Adrenal gland (tissue), 5 donors: ENCODE data around the gene MAP7.

Experiments used
- POLR2A ChIP-seq, 2 donors: fragments of 450-650 bp; IDR thresholded peaks; one replicate each; pipeline ENCODE4 v1.6.1; 2017; ENCODE audit warnings: antibody characterized with exemption in 2 of 2, mild to moderate bottlenecking in 2 of 2, moderate library complexity in 1 of 2
- TF ChIP-seq, protein P1 (sequence below), 6 experiments: fragments of 450-650 bp in 4 of 6; fragments of 200-600 bp in 2 of 6; sonication (generic) in 1 of 6; IDR thresholded peaks; 1 replicate in 5 of 6; 2 replicates in 1 of 6; pipeline versions ENCODE4 v1.5.1 to v1.8.0; 2016 to 2021; ENCODE audit warnings: antibody characterized with exemption in 6 of 6, mild to moderate bottlenecking in 2 of 6, moderate library complexity in 1 of 6
- donor health status: DM: no; HTN: no; CAD: no.

DNA sequence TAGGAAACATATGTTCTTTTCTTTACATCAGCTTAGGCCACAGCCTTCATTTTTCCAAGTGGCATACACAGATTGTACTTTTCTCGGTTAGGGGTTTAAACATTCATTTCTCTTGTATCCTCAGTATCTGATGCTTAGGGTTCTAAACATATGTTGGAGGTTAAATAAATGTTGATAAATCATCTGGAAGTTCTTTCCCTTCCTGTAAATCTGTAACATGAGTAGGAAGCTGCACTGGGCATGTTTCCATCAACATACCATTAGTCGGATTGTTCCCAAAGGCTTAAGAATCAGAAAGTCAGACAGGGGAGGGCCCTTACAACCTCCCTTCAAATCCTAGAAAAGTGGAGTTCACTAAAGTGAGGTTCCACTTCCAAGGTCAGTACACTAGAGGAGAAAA lies 205.8 kb downstream of the MAP7 start:
- TF ChIP-seq POLR2A (IDR thresholded peaks at IDR 0.05), result no peak
- TF ChIP-seq, protein P1, sequence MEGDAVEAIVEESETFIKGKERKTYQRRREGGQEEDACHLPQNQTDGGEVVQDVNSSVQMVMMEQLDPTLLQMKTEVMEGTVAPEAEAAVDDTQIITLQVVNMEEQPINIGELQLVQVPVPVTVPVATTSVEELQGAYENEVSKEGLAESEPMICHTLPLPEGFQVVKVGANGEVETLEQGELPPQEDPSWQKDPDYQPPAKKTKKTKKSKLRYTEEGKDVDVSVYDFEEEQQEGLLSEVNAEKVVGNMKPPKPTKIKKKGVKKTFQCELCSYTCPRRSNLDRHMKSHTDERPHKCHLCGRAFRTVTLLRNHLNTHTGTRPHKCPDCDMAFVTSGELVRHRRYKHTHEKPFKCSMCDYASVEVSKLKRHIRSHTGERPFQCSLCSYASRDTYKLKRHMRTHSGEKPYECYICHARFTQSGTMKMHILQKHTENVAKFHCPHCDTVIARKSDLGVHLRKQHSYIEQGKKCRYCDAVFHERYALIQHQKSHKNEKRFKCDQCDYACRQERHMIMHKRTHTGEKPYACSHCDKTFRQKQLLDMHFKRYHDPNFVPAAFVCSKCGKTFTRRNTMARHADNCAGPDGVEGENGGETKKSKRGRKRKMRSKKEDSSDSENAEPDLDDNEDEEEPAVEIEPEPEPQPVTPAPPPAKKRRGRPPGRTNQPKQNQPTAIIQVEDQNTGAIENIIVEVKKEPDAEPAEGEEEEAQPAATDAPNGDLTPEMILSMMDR (IDR thresholded peaks at IDR 0.05), result no peak
